Skeletal muscle satellite cell (primary cell): ENCODE measurements around the gene DNMT3B.

Experiments used
- H3K27me3 ChIP-seq: 2 replicates; pipeline ENCODE4 v1.7.0; 2013; ENCODE audit warnings: low read length; ENCODE audit not compliant: control insufficient read depth, insufficient read depth
- H3K36me3 ChIP-seq: 2 replicates; pipeline ENCODE4 v1.7.0; 2013; ENCODE audit warnings: mild to moderate bottlenecking, control low read depth, low read length; ENCODE audit not compliant: insufficient read depth
- H3K4me1 ChIP-seq: 2 replicates; pipeline ENCODE4 v1.7.0; 2013; ENCODE audit warnings: low read length; ENCODE audit not compliant: control insufficient read depth, insufficient read depth
- H3K4me2 ChIP-seq: 2 replicates; pipeline ENCODE4 v1.7.0; 2013; ENCODE audit warnings: mild to moderate bottlenecking, low read length
- H3K4me3 ChIP-seq: 2 replicates; pipeline ENCODE4 v1.7.0; 2013; ENCODE audit warnings: low read length
- H3K9ac ChIP-seq: 2 replicates; pipeline ENCODE4 v1.7.0; 2013; ENCODE audit warnings: mild to moderate bottlenecking, low read depth, low read length, moderate library complexity
- H3K9me3 ChIP-seq: replicated peaks from 2 replicates; pipeline ENCODE4 v1.7.0; 2013; ENCODE audit warnings: mild to moderate bottlenecking, control low read depth, low read length

DNMT3B gene

DNA sequence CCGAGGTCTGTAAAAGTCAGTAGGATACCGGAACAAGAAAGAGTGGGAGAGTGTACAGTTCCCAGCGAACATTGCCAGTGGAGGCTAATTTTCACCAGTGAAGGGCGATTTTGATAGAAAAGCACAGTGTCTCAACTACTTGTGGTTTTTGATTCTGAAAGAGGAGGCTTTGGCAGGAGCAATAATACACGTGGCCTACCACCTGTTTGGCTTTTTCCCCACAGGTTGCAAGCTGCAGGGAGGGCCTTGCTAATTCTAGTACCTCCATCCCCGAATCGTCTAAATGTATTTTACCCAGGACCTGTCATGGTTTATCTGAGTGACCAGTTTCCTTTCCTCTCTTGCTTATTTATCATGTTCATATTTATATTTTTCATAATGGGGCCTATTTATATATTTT, 93.2 kb downstream of the DNMT3B start:
- no peak overlapping the region for H3K9ac ChIP-seq
- no peaks in the 10 kb centered on the region for H3K4me1 ChIP-seq
- no peaks in the 10 kb centered on the region for H3K9me3 ChIP-seq
- no peak overlapping the region for H3K4me3 ChIP-seq
- H3K4me2 ChIP-seq, result no peak overlapping the region
- no peaks in the 10 kb centered on the region for H3K27me3 ChIP-seq
- H3K36me3 ChIP-seq, result peaks cover 53% of the 10 kb centered on the region

DNA sequence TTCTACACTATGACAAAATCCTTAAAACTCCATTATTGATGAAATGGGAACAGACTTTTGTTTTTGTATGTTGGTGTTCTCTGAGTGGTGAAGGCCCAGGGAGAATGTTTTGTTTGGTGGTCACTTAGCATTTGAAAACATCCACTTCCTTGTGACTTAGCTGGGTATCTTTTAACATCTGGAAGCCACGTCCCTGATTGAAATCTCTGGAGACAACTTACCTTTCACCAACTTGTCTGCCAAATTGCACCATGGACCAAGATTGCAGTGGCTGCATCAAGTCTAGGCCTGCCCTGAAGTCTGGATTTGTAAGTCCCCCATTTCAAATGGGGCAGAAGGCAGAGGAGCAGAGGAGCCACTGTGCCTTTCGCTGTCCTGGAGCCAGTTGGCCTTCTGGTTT, 96.0 kb downstream of the DNMT3B start:
- no peaks in the 10 kb centered on the region for H3K9me3 ChIP-seq
- no peaks in the 10 kb centered on the region for H3K27me3 ChIP-seq
- no peak overlapping the region for H3K4me3 ChIP-seq
- H3K4me2 ChIP-seq, result no peak overlapping the region
- H3K4me1 ChIP-seq, result no peaks in the 10 kb centered on the region
- H3K36me3 ChIP-seq, result peaks cover 31% of the 10 kb centered on the region
- H3K9ac ChIP-seq, result no peak overlapping the region
